H9 (cell line): ENCODE data around the gene ARID3A. TPM values are rescaled to one million over a fixed set of nuclear protein-coding genes. Genes with fewer than 3 reads are reported as not detected.

Experiments used
- DNase-seq: peaks from one replicate; pipeline ENCODE4 v3.0.0-alpha.2; 2017
- H2AFZ ChIP-seq: one replicate; pipeline ENCODE4 v1.6.1; 2013; ENCODE audit warnings: mild to moderate bottlenecking, low read length, control low read depth, moderate library complexity
- H2AK5ac ChIP-seq: 2 replicates; pipeline ENCODE4 v1.6.1; 2013; ENCODE audit warnings: low read length, control low read depth, mixed read lengths; ENCODE audit not compliant: insufficient read length
- H2BK120ac ChIP-seq: one replicate; pipeline ENCODE4 v1.6.1; 2013; ENCODE audit warnings: low read depth, mild to moderate bottlenecking, low read length, control low read depth, inconsistent platforms; ENCODE audit not compliant: poor library complexity, severe bottlenecking
- H2BK12ac ChIP-seq: 2 replicates; pipeline ENCODE4 v1.6.1; 2013; ENCODE audit warnings: low read length, control low read depth, mixed read lengths, low read depth; ENCODE audit not compliant: insufficient read length
- H2BK15ac ChIP-seq: 2 replicates; pipeline ENCODE4 v1.6.1; 2013; ENCODE audit warnings: low read depth, low read length, control low read depth
- H2BK20ac ChIP-seq: one replicate; pipeline ENCODE4 v1.6.1; 2013; ENCODE audit warnings: low read depth, mild to moderate bottlenecking, low read length, control low read depth, inconsistent platforms; ENCODE audit not compliant: poor library complexity, severe bottlenecking
- H2BK5ac ChIP-seq: 2 replicates; pipeline ENCODE4 v1.6.1; 2013; ENCODE audit warnings: low read length, control low read depth, mixed read lengths; ENCODE audit not compliant: insufficient read length
- H3K14ac ChIP-seq: 2 replicates; pipeline ENCODE4 v1.6.1; 2013; ENCODE audit warnings: low read length, control low read depth; ENCODE audit not compliant: insufficient read depth
- H3K18ac ChIP-seq: 2 replicates; pipeline ENCODE4 v1.6.1; 2013; ENCODE audit warnings: low read depth, mild to moderate bottlenecking, mixed read lengths, low read length, control low read depth; ENCODE audit not compliant: insufficient read length
- H3K23ac ChIP-seq: 2 replicates; pipeline ENCODE4 v1.6.1; 2013; ENCODE audit warnings: low read length, control low read depth, mixed read lengths, low read depth; ENCODE audit not compliant: insufficient read length
- H3K23me2 ChIP-seq: 2 replicates; pipeline ENCODE4 v1.6.1; 2013; ENCODE audit warnings: low read depth, mild to moderate bottlenecking, mixed read lengths, low read length, control low read depth; ENCODE audit not compliant: insufficient read length, poor library complexity, severe bottlenecking
- H3K27ac ChIP-seq: 2 replicates; pipeline ENCODE4 v1.5.1; 2013; ENCODE audit warnings: low read length, control low read depth, mixed read lengths, low read depth; ENCODE audit not compliant: insufficient read length
- H3K27me3 ChIP-seq: 2 replicates; pipeline ENCODE4 v1.6.1; 2013; ENCODE audit warnings: low read length, control low read depth, inconsistent platforms; ENCODE audit not compliant: insufficient read depth
- H3K4ac ChIP-seq: 2 replicates; pipeline ENCODE4 v1.6.1; 2013; ENCODE audit warnings: low read depth, mild to moderate bottlenecking, control low read depth, inconsistent platforms, low read length, moderate library complexity
- H3K4me1 ChIP-seq: 2 replicates; pipeline ENCODE4 v1.6.1; 2013; ENCODE audit warnings: low read length, control low read depth, inconsistent platforms; ENCODE audit not compliant: insufficient read depth
- H3K4me2 ChIP-seq: 2 replicates; pipeline ENCODE4 v1.6.1; 2013; ENCODE audit warnings: low read length, control low read depth, mixed read lengths; ENCODE audit not compliant: insufficient read length, insufficient read depth
- H3K56ac ChIP-seq: 2 replicates; pipeline ENCODE4 v1.6.1; 2013; ENCODE audit warnings: low read depth, mild to moderate bottlenecking, mixed read lengths, low read length, control low read depth; ENCODE audit not compliant: insufficient read length
- H3K79me1 ChIP-seq: 2 replicates; pipeline ENCODE4 v1.6.1; 2013; ENCODE audit warnings: low read depth, mild to moderate bottlenecking, moderate library complexity, low read length, control low read depth, inconsistent platforms; ENCODE audit not compliant: insufficient read depth, poor library complexity, severe bottlenecking
- H3K79me2 ChIP-seq: 2 replicates; pipeline ENCODE4 v1.6.1; 2013; ENCODE audit warnings: low read length, control low read depth, inconsistent platforms; ENCODE audit not compliant: insufficient read depth
- H3K9ac ChIP-seq: 2 replicates; pipeline ENCODE4 v1.6.1; 2013; ENCODE audit warnings: low read length, control low read depth, mixed read lengths; ENCODE audit not compliant: insufficient read length; ENCODE audit errors: extremely low read depth
- H3K9me3 ChIP-seq: one replicate; pipeline ENCODE4 v1.6.1; 2013; ENCODE audit warnings: low read depth, low read length, inconsistent platforms; ENCODE audit not compliant: control insufficient read depth
- H3T11ph ChIP-seq: one replicate; pipeline ENCODE4 v1.6.1; 2013; ENCODE audit warnings: mild to moderate bottlenecking, low read length, control low read depth, inconsistent platforms
- H4K20me1 ChIP-seq: one replicate; pipeline ENCODE4 v1.6.1; 2013; ENCODE audit not compliant: control insufficient read depth, insufficient read length, insufficient read depth
- H4K5ac ChIP-seq: 2 replicates; pipeline ENCODE4 v1.6.1; 2013; ENCODE audit warnings: low read depth, mild to moderate bottlenecking, mixed read lengths, low read length, control low read depth; ENCODE audit not compliant: insufficient read length
- H4K8ac ChIP-seq: replicated peaks from 2 replicates; pipeline ENCODE4 v1.6.1; 2013; ENCODE audit warnings: low read length, control low read depth, mixed read lengths, low read depth; ENCODE audit not compliant: insufficient read length
- H4K91ac ChIP-seq: 2 replicates; pipeline ENCODE4 v1.6.1; 2013; ENCODE audit warnings: low read depth, mild to moderate bottlenecking, moderate library complexity, mixed read lengths, low read length, control low read depth; ENCODE audit not compliant: insufficient read length
- H3K27ac Mint-ChIP-seq, 3 experiments: 2 replicates in 2 of 3; 3 replicates in 1 of 3; pipeline ENCODE4 v1.8.0; 2020 to 2021; ENCODE audit warnings: mixed read lengths in 3 of 3, mild to moderate bottlenecking in 1 of 3, moderate library complexity in 1 of 3
- H3K27me3 Mint-ChIP-seq: 2 replicates; pipeline ENCODE4 v1.8.0; 2021; ENCODE audit warnings: low read depth, mild to moderate bottlenecking, moderate library complexity, mixed read lengths
- H3K36me3 Mint-ChIP-seq, 3 experiments: 2 replicates in 2 of 3; 3 replicates in 1 of 3; pipeline ENCODE4 v1.8.0; 2020 to 2021; ENCODE audit warnings: low read depth in 3 of 3, mixed read lengths in 3 of 3; ENCODE audit not compliant: insufficient read depth in 1 of 3
- H3K4me1 Mint-ChIP-seq, 2 experiments: 2 replicates each; pipeline ENCODE4 v1.8.0; 2020; ENCODE audit warnings: mixed read lengths in 2 of 2
- H3K4me3 Mint-ChIP-seq, 2 experiments: 2 replicates in 1 of 2; 3 replicates in 1 of 2; pipeline ENCODE4 v1.8.0; 2020 to 2021; ENCODE audit warnings: mild to moderate bottlenecking in 2 of 2, mixed read lengths in 2 of 2, moderate library complexity in 1 of 2
- H3K9me3 Mint-ChIP-seq, 2 experiments: 2 replicates in 1 of 2; 3 replicates in 1 of 2; pipeline ENCODE4 v1.8.0; 2020; ENCODE audit warnings: mild to moderate bottlenecking in 2 of 2, mixed read lengths in 2 of 2, moderate library complexity in 1 of 2
- WGBS: extraction: QIAGEN DNeasy Blood & Tissue Kit; methylation state at CpG from one replicate; pipeline ENCODE4 v1.1.7; 2013; ENCODE audit warnings: missing lambda C conversion rate, low lambda C conversion rate, mixed read lengths; ENCODE audit not compliant: insufficient read length; ENCODE audit errors: extremely low coverage; 5-methylcytosine and 5-hydroxymethylcytosine counted together
- total RNA-seq: library from RNA; stranded (reverse); gene quantifications from 2 replicates; pipeline ENCODE4 v1.2.1, GENCODE V29; 2021
- TF ChIP-seq, protein P1 (sequence below): fragments of 200-600 bp; sonication (generic); conservative IDR thresholded peaks from 3 replicates; pipeline ENCODE4 v1.8.0; 2021; ENCODE audit warnings: antibody characterized with exemption, mild to moderate bottlenecking

ARID3A gene
- total RNA-seq, 1 experiment from 2014 or later, result 98.3 TPM

DNA sequence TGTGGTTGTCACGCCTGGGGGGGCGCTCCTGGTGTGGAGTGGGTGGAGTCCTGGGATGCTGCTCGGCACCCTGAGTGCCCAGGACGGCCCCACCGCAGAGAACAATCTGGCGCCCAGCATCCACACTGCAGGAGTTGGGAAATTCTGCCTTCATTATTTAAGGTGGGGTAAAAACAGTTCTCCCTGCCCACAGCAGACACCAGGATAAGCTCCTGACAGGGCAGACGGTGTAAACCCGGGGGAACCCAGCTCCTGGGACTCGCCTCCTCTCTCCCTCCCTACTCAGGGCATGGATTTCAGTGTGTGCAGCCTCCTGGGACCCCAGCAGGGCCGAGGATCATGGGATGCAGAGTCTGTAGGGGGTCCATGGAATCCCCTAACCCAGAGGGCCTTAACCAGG is 50.6 kb downstream of the ARID3A start:
- no peaks in the 10 kb centered on the region for H3K27me3 Mint-ChIP-seq
- Histone ChIP-seq H3K4ac (no peak overlapping the region), H3K79me1 (no peaks in the 10 kb centered on the region), H3K27me3 (no peaks in the 10 kb centered on the region), H3K9me3 (no peaks in the 10 kb centered on the region), H2BK12ac (no peak overlapping the region), H3K9ac (no peak overlapping the region), H3T11ph (no peak overlapping the region), H3K56ac (no peak overlapping the region), H3K14ac (no peak overlapping the region), H3K4me1 (no peaks in the 10 kb centered on the region), H3K23me2 (no peaks in the 10 kb centered on the region), H3K27ac (no peak overlapping the region), H4K91ac (no peak overlapping the region), H2AFZ (no peak overlapping the region), H2BK5ac (no peak overlapping the region), H3K23ac (no peak overlapping the region), H4K5ac (no peak overlapping the region), H2AK5ac (no peak overlapping the region), H4K8ac (no peak overlapping the region), H3K18ac (no peak overlapping the region), H4K20me1 (no peaks in the 10 kb centered on the region), H3K79me2 (no peaks in the 10 kb centered on the region), H2BK20ac (no peak overlapping the region), H3K4me2 (no peak overlapping the region), H2BK120ac (no peak overlapping the region), H2BK15ac (no peak overlapping the region)
- H3K27ac Mint-ChIP-seq, result peak overlapping the region in 1 of 3 experiments; percentile 74; a peak in 1 of 7 replicates
- no peaks in the 10 kb centered on the region for H3K9me3 Mint-ChIP-seq
- DNase-seq, result no peak
- WGBS, result no CpG with 5 or more reads among the region's 10 CpGs
- peaks cover 2 to 26% of the 10 kb centered on the region in 2 experiments for H3K4me1 Mint-ChIP-seq
- TF ChIP-seq, protein P1, sequence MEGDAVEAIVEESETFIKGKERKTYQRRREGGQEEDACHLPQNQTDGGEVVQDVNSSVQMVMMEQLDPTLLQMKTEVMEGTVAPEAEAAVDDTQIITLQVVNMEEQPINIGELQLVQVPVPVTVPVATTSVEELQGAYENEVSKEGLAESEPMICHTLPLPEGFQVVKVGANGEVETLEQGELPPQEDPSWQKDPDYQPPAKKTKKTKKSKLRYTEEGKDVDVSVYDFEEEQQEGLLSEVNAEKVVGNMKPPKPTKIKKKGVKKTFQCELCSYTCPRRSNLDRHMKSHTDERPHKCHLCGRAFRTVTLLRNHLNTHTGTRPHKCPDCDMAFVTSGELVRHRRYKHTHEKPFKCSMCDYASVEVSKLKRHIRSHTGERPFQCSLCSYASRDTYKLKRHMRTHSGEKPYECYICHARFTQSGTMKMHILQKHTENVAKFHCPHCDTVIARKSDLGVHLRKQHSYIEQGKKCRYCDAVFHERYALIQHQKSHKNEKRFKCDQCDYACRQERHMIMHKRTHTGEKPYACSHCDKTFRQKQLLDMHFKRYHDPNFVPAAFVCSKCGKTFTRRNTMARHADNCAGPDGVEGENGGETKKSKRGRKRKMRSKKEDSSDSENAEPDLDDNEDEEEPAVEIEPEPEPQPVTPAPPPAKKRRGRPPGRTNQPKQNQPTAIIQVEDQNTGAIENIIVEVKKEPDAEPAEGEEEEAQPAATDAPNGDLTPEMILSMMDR, result no peak
- peaks cover 6 to 10% (median 9%) of the 10 kb centered on the region in 3 experiments for H3K36me3 Mint-ChIP-seq
- H3K4me3 Mint-ChIP-seq, result peak overlapping the region in 1 of 2 experiments; percentile 20; a peak in 1 of 5 replicates
